H9 (cell line): ENCODE results near the gene ABT1. TPM values are rescaled to one million over a fixed set of nuclear protein-coding genes. Genes with fewer than 3 reads are reported as not detected.

ENCODE experiments used
- DNase-seq: peaks from one replicate; pipeline ENCODE4 v3.0.0-alpha.2; 2017
- H2AFZ ChIP-seq: one replicate; pipeline ENCODE4 v1.6.1; 2013; ENCODE audit warnings: mild to moderate bottlenecking, low read length, control low read depth, moderate library complexity
- H2AK5ac ChIP-seq: 2 replicates; pipeline ENCODE4 v1.6.1; 2013; ENCODE audit warnings: low read length, control low read depth, mixed read lengths; ENCODE audit not compliant: insufficient read length
- H2BK120ac ChIP-seq: one replicate; pipeline ENCODE4 v1.6.1; 2013; ENCODE audit warnings: low read depth, mild to moderate bottlenecking, low read length, control low read depth, inconsistent platforms; ENCODE audit not compliant: poor library complexity, severe bottlenecking
- H2BK12ac ChIP-seq: 2 replicates; pipeline ENCODE4 v1.6.1; 2013; ENCODE audit warnings: low read length, control low read depth, mixed read lengths, low read depth; ENCODE audit not compliant: insufficient read length
- H2BK15ac ChIP-seq: 2 replicates; pipeline ENCODE4 v1.6.1; 2013; ENCODE audit warnings: low read depth, low read length, control low read depth
- H2BK20ac ChIP-seq: one replicate; pipeline ENCODE4 v1.6.1; 2013; ENCODE audit warnings: low read depth, mild to moderate bottlenecking, low read length, control low read depth, inconsistent platforms; ENCODE audit not compliant: poor library complexity, severe bottlenecking
- H2BK5ac ChIP-seq: 2 replicates; pipeline ENCODE4 v1.6.1; 2013; ENCODE audit warnings: low read length, control low read depth, mixed read lengths; ENCODE audit not compliant: insufficient read length
- H3K14ac ChIP-seq: 2 replicates; pipeline ENCODE4 v1.6.1; 2013; ENCODE audit warnings: low read length, control low read depth; ENCODE audit not compliant: insufficient read depth
- H3K18ac ChIP-seq: 2 replicates; pipeline ENCODE4 v1.6.1; 2013; ENCODE audit warnings: low read depth, mild to moderate bottlenecking, mixed read lengths, low read length, control low read depth; ENCODE audit not compliant: insufficient read length
- H3K23ac ChIP-seq: 2 replicates; pipeline ENCODE4 v1.6.1; 2013; ENCODE audit warnings: low read length, control low read depth, mixed read lengths, low read depth; ENCODE audit not compliant: insufficient read length
- H3K23me2 ChIP-seq: 2 replicates; pipeline ENCODE4 v1.6.1; 2013; ENCODE audit warnings: low read depth, mild to moderate bottlenecking, mixed read lengths, low read length, control low read depth; ENCODE audit not compliant: insufficient read length, poor library complexity, severe bottlenecking
- H3K27ac ChIP-seq: 2 replicates; pipeline ENCODE4 v1.5.1; 2013; ENCODE audit warnings: low read length, control low read depth, mixed read lengths, low read depth; ENCODE audit not compliant: insufficient read length
- H3K27me3 ChIP-seq: 2 replicates; pipeline ENCODE4 v1.6.1; 2013; ENCODE audit warnings: low read length, control low read depth, inconsistent platforms; ENCODE audit not compliant: insufficient read depth
- H3K4ac ChIP-seq: 2 replicates; pipeline ENCODE4 v1.6.1; 2013; ENCODE audit warnings: low read depth, mild to moderate bottlenecking, control low read depth, inconsistent platforms, low read length, moderate library complexity
- H3K4me1 ChIP-seq: 2 replicates; pipeline ENCODE4 v1.6.1; 2013; ENCODE audit warnings: low read length, control low read depth, inconsistent platforms; ENCODE audit not compliant: insufficient read depth
- H3K4me2 ChIP-seq: 2 replicates; pipeline ENCODE4 v1.6.1; 2013; ENCODE audit warnings: low read length, control low read depth, mixed read lengths; ENCODE audit not compliant: insufficient read length, insufficient read depth
- H3K56ac ChIP-seq: 2 replicates; pipeline ENCODE4 v1.6.1; 2013; ENCODE audit warnings: low read depth, mild to moderate bottlenecking, mixed read lengths, low read length, control low read depth; ENCODE audit not compliant: insufficient read length
- H3K79me1 ChIP-seq: 2 replicates; pipeline ENCODE4 v1.6.1; 2013; ENCODE audit warnings: low read depth, mild to moderate bottlenecking, moderate library complexity, low read length, control low read depth, inconsistent platforms; ENCODE audit not compliant: insufficient read depth, poor library complexity, severe bottlenecking
- H3K79me2 ChIP-seq: 2 replicates; pipeline ENCODE4 v1.6.1; 2013; ENCODE audit warnings: low read length, control low read depth, inconsistent platforms; ENCODE audit not compliant: insufficient read depth
- H3K9ac ChIP-seq: 2 replicates; pipeline ENCODE4 v1.6.1; 2013; ENCODE audit warnings: low read length, control low read depth, mixed read lengths; ENCODE audit not compliant: insufficient read length; ENCODE audit errors: extremely low read depth
- H3K9me3 ChIP-seq: one replicate; pipeline ENCODE4 v1.6.1; 2013; ENCODE audit warnings: low read depth, low read length, inconsistent platforms; ENCODE audit not compliant: control insufficient read depth
- H3T11ph ChIP-seq: one replicate; pipeline ENCODE4 v1.6.1; 2013; ENCODE audit warnings: mild to moderate bottlenecking, low read length, control low read depth, inconsistent platforms
- H4K20me1 ChIP-seq: one replicate; pipeline ENCODE4 v1.6.1; 2013; ENCODE audit not compliant: control insufficient read depth, insufficient read length, insufficient read depth
- H4K5ac ChIP-seq: 2 replicates; pipeline ENCODE4 v1.6.1; 2013; ENCODE audit warnings: low read depth, mild to moderate bottlenecking, mixed read lengths, low read length, control low read depth; ENCODE audit not compliant: insufficient read length
- H4K8ac ChIP-seq: replicated peaks from 2 replicates; pipeline ENCODE4 v1.6.1; 2013; ENCODE audit warnings: low read length, control low read depth, mixed read lengths, low read depth; ENCODE audit not compliant: insufficient read length
- H4K91ac ChIP-seq: 2 replicates; pipeline ENCODE4 v1.6.1; 2013; ENCODE audit warnings: low read depth, mild to moderate bottlenecking, moderate library complexity, mixed read lengths, low read length, control low read depth; ENCODE audit not compliant: insufficient read length
- H3K27ac Mint-ChIP-seq, 3 experiments: 2 replicates in 2 of 3; 3 replicates in 1 of 3; pipeline ENCODE4 v1.8.0; 2020 to 2021; ENCODE audit warnings: mixed read lengths in 3 of 3, mild to moderate bottlenecking in 1 of 3, moderate library complexity in 1 of 3
- H3K27me3 Mint-ChIP-seq: 2 replicates; pipeline ENCODE4 v1.8.0; 2021; ENCODE audit warnings: low read depth, mild to moderate bottlenecking, moderate library complexity, mixed read lengths
- H3K36me3 Mint-ChIP-seq, 3 experiments: 2 replicates in 2 of 3; 3 replicates in 1 of 3; pipeline ENCODE4 v1.8.0; 2020 to 2021; ENCODE audit warnings: low read depth in 3 of 3, mixed read lengths in 3 of 3; ENCODE audit not compliant: insufficient read depth in 1 of 3
- H3K4me1 Mint-ChIP-seq, 2 experiments: 2 replicates each; pipeline ENCODE4 v1.8.0; 2020; ENCODE audit warnings: mixed read lengths in 2 of 2
- H3K4me3 Mint-ChIP-seq, 2 experiments: 2 replicates in 1 of 2; 3 replicates in 1 of 2; pipeline ENCODE4 v1.8.0; 2020 to 2021; ENCODE audit warnings: mild to moderate bottlenecking in 2 of 2, mixed read lengths in 2 of 2, moderate library complexity in 1 of 2
- H3K9me3 Mint-ChIP-seq, 2 experiments: 2 replicates in 1 of 2; 3 replicates in 1 of 2; pipeline ENCODE4 v1.8.0; 2020; ENCODE audit warnings: mild to moderate bottlenecking in 2 of 2, mixed read lengths in 2 of 2, moderate library complexity in 1 of 2
- WGBS: extraction: QIAGEN DNeasy Blood & Tissue Kit; methylation state at CpG from one replicate; pipeline ENCODE4 v1.1.7; 2013; ENCODE audit warnings: missing lambda C conversion rate, low lambda C conversion rate, mixed read lengths; ENCODE audit not compliant: insufficient read length; ENCODE audit errors: extremely low coverage; 5-methylcytosine and 5-hydroxymethylcytosine counted together
- total RNA-seq: library from RNA; stranded (reverse); gene quantifications from 2 replicates; pipeline ENCODE4 v1.2.1, GENCODE V29; 2021
- TF ChIP-seq, protein P1 (sequence below): fragments of 200-600 bp; sonication (generic); conservative IDR thresholded peaks from 3 replicates; pipeline ENCODE4 v1.8.0; 2021; ENCODE audit warnings: antibody characterized with exemption, mild to moderate bottlenecking

The ABT1 gene
- total RNA-seq, 1 experiment from 2014 or later: 26.4 TPM

DNA sequence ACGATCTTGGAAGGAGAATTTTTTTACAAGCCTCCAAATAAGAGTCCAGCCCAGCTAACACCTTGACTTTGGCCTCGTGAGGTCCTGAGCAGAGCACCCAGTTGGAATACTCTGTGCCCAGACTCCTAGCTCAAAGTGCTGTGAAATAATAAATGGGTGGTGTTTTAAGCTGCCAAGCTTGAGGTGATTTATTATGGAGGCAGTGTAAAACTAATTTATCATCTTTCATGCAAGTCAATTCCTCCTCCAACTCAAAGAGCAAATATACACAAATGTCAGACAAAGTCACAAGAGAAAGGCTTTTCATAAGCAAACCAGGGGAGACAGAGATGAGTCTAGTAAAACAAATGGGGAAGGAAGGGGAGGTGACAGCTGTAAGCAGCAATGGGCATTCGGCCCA is 12.7 kb downstream of the ABT1 start:
- H3K27me3 Mint-ChIP-seq: peaks cover 51% of the 10 kb centered on the region

More for the DNA sequence above, 12.7 kb downstream of the ABT1 start:
- no CpG with 5 or more reads among the region's 3 CpGs for WGBS
- no peaks in the 10 kb centered on the region for H3K36me3 Mint-ChIP-seq
- no peaks in the 10 kb centered on the region for H3K79me1 ChIP-seq
- no peak overlapping the region for H2AFZ ChIP-seq
- no peak overlapping the region for H2BK5ac ChIP-seq
- H4K8ac ChIP-seq: no peak overlapping the region
- H2BK120ac ChIP-seq: no peak overlapping the region
- no peak overlapping the region for H3K18ac ChIP-seq
- no peak overlapping the region for H3K27ac ChIP-seq
- H3K4ac ChIP-seq: no peak overlapping the region
- H3K4me1 ChIP-seq: no peaks in the 10 kb centered on the region
- no peaks in the 10 kb centered on the region for H3K79me2 ChIP-seq
- TF ChIP-seq, protein P1, sequence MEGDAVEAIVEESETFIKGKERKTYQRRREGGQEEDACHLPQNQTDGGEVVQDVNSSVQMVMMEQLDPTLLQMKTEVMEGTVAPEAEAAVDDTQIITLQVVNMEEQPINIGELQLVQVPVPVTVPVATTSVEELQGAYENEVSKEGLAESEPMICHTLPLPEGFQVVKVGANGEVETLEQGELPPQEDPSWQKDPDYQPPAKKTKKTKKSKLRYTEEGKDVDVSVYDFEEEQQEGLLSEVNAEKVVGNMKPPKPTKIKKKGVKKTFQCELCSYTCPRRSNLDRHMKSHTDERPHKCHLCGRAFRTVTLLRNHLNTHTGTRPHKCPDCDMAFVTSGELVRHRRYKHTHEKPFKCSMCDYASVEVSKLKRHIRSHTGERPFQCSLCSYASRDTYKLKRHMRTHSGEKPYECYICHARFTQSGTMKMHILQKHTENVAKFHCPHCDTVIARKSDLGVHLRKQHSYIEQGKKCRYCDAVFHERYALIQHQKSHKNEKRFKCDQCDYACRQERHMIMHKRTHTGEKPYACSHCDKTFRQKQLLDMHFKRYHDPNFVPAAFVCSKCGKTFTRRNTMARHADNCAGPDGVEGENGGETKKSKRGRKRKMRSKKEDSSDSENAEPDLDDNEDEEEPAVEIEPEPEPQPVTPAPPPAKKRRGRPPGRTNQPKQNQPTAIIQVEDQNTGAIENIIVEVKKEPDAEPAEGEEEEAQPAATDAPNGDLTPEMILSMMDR: no peak
- H3K9me3 ChIP-seq: no peaks in the 10 kb centered on the region
- no peak for DNase-seq
- H3K27me3 ChIP-seq: peaks cover 21% of the 10 kb centered on the region; the same call in 1 of the 2 replicates
- no peak overlapping the region for H3K14ac ChIP-seq
- no peak overlapping the region for H2BK12ac ChIP-seq
- H3K27ac Mint-ChIP-seq: no peak overlapping the region
- no peak overlapping the region for H3K4me2 ChIP-seq
- no peak overlapping the region for H4K91ac ChIP-seq
- no peak overlapping the region for H3T11ph ChIP-seq
- no peak overlapping the region for H2AK5ac ChIP-seq
- no peaks in the 10 kb centered on the region; a peak in 1 of 5 replicates for H3K9me3 Mint-ChIP-seq
- no peak overlapping the region for H3K23ac ChIP-seq
- no peak overlapping the region for H2BK15ac ChIP-seq
- peaks cover 8% of the 10 kb centered on the region in 2 experiments for H3K4me1 Mint-ChIP-seq
- H3K56ac ChIP-seq: no peak overlapping the region
- no peak overlapping the region for H4K5ac ChIP-seq
- H4K20me1 ChIP-seq: no peaks in the 10 kb centered on the region
- H2BK20ac ChIP-seq: no peak overlapping the region
- no peak overlapping the region for H3K4me3 Mint-ChIP-seq
- H3K23me2 ChIP-seq: peaks cover 9% of the 10 kb centered on the region
- H3K9ac ChIP-seq: no peak overlapping the region
